Hippocampal formation (tissue), 2 donors: ENCODE data around the gene ZNF566.
A peak's percentile ranks its signal among the peaks of the same experiment; 100 is the strongest.
"Not testable (repeated sequence)": the region's sequence is repeated elsewhere in the genome, so short reads cannot be mapped to it uniquely, and the experiment has no call there.

ENCODE experiments used
- DNase-seq, 2 donors: peaks; one replicate each; lab custom pipeline; 2025; lab: John Stamatoyannopoulos, UW

Gene ZNF566

DNA sequence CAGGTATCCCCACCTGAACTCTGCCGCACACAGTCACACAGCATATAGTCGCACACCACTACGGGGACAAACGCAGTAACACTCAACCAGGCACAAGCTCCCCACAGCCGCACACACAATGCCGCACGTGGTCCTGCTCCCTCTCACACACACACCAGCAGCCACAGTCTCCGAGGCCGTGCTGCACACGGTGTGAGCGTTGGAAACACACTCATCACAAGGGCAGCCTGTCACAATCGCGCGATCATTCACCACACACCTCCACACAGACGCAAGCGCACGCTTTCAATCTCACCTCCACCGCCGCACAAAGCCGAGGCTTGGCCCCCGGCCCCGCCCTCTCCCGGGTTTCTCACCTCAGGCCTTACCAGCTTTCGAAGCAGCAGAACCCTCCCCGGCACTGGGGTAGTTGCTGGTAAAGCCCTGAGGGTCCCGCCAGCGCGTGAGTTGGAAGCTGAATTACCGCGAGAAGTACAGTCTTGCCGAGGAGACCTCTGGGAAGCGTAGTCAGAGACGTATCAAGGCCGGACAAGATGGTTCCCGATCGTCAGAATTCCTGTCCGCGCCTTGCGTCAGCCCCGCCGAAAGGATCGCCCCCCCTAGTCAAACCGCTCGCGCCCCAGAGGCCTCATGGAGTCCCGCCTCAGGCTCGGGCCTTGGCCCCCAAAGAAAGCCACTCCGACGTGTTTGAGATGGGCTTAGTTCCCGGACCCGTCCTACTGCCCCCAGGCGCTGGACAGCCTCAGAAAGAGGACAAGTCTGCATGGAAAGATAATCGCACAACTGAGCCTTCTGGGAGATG lies at the start of gene ZNF566:
Gene ZNF566 (minus strand): TSS at position 444 of the 802 bp plus-strand sequence. CDS start 13,004 bp downstream, outside the sequence.
- DNase-seq = peak; percentile 94 to 95

DNA sequence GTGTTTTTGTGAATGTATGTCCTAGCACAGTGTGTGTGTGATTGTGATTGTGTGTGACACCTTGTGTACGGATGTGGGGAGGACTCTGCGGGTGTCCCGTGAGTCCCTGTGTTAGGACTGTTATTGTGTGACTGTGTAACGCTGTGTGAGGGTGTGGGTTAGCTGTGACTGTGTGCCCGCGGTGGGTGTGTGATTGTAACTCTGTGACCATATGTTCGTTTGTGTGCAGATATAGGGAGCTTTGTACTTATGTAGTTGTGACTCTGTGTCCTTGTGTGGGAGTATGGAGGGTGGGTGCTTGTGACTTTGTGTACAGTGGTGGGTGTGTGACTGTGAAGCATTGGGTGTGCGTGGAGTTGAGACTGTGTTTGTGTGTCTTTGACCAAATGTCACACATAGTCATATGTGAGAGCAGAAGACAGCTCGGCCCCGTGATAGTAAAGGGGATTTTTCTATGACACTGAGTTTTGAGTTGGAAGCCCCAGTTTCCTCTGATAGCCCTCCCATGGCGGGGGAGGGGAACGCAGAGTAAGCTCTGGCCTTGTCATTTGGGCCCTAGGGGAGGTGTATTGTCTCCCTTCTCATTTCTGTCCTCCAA lies 39.7 kb upstream of the ZNF566 start:
- no peak for DNase-seq

DNA sequence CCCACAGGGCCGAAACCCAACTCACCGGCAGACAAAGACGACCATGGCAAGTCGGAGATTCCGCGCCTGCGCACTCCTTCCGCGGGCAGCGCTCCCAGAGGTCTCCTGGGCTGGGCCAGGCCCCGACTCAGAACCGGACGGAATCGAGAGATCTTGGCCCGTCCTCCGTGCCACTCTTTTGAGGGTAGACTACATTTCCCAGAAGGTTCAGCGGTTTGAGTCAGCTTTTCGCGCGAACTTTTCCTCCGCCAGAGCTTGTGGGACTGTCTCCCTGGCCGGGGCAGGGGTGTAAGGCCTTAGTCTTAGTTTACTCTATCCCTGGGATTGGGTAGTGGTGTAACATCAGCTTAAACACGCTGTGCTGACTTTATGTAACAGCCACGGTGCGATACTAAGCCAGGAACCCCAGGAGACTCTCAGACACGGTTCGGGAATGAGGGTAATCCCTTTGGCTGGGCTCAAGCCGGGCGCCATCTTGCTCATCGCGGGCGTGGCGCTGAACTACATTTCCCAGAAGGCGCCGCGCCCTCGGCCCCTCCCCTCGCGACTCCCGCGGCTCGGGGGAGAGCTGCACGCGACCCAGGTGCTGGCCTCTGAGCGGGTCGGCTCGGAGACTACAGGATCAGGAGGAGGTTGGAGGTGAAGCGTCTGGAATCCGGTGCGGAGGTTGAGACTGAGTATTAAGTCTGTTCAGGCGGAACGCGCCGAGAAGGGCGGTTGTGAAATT lies 39.0 kb upstream of the ZNF566 start, which contains the start of gene ZNF260:
Gene ZNF260 (minus strand): TSS at position 78 of the 727 bp plus-strand sequence. CDS start 13,033 bp downstream, outside the sequence.
- peak; percentile 96 to 98 for DNase-seq

DNA sequence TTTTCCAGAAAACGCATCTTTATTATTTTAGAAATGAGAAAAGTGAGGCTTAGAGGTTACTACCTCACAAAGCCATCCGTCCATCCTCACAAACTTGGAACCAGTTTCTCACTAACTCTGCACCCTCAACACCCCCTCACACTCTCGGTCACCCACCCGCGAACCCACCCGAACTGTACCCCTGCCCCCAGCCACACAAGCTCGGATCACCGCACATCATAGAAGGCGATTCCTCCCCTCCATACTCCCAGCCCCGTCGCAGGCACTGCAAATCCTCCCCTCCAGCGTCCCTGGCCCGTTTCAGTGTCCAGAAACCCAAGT lies 38.5 kb upstream of the ZNF566 start:
- DNase-seq = no peak

DNA sequence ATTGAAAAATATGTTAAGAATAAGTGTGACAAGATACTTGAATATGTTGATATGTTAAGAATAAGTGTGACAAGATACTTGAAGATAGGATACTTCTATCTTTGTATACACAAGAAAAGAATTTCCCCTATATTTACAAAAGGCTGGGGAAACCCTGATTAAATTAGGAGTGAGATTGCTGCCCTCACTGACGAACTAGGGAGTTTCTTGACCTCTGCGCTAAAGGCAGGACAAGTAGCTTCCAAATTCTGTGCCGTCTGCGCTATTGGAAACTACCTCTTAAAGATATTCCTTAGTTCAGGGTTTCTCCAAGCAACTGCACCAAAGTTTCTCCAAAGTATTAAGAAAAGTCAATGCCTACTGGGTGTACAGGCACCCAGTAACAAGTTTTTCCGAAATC lies 38.0 kb upstream of the ZNF566 start:
- no peak for DNase-seq

DNA sequence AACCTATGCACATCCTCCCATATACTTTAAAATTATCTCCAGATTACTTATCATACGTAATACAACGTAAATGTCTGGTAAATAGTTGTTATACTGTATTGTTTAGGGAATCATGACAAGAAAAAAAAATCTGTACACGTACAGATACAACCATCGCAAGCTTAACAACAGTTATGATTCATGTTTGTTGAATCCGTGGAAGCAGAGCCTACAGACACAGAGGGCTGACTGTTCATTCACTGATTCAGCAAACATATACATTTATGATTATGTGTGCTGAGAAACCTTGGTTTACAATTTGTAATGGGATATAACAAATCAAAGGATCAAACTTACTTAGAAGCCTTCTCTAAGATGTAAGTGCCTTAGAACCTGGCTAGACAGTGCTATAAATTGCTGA lies 37.2 kb upstream of the ZNF566 start:
- DNase-seq = no peak

DNA sequence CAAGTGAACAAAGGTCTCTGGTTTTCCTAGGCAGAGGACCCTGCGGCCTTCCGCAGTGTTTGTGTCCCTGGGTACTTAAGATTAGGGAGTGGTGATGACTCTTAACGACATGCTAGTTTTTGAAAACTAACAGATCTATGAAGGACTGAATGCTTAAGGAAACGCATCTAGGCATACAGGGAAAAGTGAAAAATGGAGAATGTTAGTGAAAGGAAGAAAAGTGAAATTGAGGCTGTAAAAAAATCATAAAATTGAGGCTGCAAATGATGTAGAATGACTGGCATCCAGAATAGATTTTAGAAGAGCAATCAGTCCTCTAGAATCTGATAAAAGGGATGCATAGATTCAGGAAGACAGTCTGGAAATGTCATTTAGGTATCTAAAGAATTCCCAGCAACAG lies 35.3 kb upstream of the ZNF566 start:
- DNase-seq = no peak

DNA sequence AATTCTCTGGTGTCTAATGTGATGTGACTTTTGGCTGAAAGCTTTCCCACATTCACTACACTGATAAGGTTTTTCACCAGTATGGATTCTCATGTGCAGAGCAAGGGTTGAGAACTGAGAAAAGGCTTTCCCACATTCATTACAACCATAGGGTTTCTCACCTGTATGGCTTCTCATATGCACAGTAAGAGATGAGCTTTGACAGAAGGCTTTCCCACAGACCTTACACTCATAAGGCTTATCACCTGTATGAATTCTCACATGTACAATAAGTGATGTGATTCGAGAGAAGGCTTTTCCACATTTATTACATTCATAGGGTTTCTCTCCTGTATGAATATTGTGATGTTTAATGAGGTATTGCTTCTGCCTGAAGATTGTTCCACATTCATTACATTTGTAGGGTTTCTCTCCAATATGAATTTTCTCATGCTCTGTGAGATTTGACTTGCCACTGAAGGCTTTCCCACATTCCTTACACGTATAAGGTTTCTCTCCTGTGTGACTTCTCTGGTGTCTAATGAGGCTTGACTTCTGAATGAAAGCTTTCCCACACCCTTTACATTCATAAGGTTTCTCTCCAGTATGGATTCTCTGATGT lies 24.8 kb upstream of the ZNF566 start:
- DNase-seq = no peak

DNA sequence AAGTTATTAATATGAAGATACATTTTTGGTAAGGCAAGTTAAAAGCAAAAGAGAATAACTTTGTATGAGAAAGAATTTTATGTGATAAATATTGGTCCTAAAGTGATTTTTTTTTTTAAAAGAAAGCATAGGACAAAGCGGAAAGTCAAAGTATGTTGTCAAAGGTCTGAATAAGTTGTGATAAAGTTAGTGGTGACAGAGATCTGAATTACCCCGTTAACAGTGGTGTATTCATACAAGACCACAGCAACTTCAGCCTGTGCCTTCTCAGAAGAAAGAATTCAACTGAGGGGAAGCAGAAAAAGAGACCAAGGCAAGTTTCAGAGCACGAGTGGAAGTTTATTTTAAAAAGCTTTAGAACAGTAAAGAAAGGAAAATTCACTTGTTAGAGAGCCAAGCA lies 19.0 kb upstream of the ZNF566 start:
- DNase-seq = no peak

DNA sequence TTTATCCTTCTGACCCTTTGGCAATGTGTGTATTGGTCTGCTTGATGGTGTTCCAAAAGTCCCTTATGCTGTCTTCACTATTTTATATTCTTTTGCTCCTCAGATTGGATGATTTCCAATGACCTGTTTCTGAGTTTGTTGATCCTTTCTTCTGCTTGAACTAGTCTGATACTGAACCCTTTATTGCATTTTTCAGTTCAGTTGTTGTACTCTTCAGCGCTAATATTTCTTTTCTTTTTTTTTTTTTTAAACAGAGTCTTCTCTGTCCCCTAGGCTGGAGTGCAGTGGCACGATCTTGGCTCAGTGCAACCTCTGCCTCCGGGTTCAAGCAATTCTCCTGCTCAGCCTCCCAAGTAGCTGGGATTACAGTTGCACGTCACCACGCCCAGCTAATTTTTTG lies 12.6 kb upstream of the ZNF566 start:
- DNase-seq = no peak

DNA sequence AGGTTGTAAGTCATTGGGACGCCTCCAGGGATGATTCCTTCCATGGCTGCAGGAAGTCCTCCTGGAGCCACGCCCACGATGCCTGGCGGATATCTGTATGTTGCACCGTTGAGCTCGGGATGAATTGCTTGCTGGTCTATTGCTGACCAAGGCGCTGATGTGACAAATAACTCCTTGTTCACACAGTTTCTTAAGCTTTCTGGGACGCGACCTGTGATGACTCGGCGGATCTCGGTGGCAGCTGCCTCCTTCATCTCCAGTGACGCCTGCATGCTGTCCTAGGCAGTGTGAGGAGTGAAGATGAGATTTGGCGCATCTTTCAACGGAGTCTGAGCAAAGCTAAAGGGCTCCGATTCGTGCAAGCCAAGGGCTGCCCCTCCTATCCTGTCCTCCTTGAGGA lies 7.6 kb upstream of the ZNF566 start:
- no peak for DNase-seq

DNA sequence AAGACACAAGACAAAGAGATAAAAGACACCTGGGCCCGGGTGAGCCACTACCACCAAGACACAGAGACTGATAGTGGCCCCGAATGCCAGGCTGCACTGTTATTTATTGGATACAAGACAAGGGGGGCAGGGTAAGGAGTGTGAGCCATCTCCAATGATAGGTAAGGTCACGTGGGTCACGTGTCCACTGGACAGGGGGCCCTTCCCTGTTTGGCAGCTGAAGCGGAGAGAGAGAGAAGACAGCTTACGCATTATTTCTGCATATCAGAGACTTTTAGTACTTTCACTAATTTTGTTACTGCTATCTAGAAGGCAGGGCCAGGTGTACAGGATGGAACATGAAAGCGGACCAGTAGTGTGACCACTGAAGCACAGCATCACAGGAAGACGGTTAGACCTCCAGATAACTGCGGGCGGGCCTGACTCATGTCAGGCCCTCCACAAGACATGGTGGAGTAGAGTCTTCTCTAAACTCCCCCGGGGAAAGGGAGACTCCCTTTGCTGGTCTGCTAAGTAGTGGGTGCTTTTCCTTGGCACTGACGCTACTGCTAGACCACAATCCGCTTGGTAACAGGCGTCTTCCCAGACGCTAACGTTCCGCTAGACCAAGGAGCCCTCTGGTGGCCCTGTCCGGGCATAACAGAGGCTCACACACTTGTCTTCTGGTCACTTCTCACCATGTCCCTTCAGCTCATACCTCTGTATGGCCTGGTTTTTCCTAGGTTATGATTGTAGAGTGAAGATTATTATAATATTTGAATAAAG lies 3.5 kb upstream of the ZNF566 start:
- peak; percentile 0 to 62 for DNase-seq

DNA sequence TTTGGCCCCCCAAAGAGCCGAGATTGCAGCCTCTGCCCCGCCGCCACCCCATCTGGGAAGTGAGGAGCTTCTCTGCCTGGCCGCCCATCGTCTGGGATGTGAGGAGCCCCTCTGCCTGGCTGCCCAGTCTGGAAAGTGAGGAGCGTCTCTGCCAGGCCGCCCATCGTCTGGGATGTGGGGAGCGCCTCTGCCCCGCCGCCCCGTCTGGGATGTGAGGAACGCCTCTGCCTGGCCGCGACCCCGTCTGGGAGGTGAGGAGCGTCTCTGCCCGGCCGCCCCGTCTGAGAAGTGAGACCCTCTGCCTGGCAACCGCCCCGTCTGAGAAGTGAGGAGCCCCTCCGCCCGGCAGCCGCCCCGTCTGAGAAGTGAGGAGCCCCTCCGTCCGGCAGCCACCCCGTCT lies 1.5 kb upstream of the ZNF566 start:
- not testable (repeated sequence) for DNase-seq

DNA sequence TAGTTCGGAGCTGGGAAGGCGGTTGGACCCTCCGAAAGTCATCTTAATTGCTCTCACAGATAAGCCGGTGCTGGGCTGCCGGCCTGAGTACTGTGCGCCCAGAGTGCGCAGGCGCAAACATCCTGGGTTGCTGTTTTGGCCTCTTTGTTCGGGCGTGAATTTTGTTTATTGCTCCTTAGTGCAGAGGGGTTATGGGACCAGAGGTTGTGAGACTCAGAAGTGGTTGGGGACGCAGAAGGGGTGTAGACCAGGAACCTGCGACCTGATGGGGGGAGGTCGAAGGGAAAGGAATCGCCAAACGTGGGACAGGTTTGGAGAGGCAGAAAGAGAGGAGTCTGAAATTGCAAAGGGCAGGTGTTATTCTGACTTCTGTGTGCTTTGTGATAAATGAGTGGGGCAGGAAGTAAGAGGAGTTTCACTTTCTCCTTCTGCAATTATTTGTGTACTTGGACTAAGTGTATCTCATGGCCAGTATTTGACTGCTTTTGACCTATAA lies 607 bp upstream of the ZNF566 start:
- DNase-seq = no peak

DNA sequence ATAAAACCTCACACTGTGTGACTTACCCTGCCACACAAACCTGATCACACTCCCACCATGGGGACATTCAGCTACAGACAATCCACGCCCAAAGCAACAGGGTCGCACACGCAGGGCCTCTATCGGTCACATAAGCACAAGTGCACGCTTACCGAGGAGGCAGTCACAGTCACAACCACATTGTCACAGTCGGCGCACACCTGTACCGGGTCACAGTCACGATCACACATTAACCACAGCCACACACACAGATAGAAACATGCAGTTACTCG lies 579 bp downstream of the ZNF566 start:
- peak in 1 of 2 donors; percentile 15 for DNase-seq

DNA sequence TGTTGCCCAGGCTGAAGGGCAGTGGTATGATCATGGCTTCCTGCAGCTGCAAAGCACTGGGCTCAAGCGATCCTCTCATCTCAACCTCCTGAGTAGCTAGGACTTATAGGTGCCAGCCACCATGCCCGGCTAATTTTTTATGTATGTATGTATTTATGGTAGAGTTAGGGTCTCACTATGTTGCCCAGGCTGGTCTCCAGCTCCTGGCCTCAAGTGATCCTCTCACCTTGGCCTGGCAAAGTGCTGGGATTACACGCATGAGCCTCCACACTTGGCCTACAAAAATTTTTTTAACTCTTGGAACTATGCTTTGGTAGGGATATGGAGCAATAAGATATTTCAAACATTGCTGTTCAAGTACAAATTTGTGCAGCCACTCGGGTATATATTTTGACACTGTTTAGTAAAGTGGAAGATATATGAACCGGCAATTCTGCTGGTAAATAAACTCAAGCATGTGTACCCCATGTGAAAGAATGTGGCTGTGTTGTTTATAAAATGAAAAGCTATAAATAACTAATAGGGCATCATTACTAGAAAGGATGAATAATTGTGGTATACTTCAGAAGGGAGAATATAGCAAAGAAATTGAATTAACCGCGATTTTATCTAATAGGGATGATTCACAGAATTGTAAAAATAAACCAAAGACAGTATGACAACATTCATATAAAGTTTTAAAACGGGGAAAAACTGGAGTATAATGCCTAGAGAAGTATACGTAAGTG lies 1.1 kb downstream of the ZNF566 start:
- DNase-seq = no peak

DNA sequence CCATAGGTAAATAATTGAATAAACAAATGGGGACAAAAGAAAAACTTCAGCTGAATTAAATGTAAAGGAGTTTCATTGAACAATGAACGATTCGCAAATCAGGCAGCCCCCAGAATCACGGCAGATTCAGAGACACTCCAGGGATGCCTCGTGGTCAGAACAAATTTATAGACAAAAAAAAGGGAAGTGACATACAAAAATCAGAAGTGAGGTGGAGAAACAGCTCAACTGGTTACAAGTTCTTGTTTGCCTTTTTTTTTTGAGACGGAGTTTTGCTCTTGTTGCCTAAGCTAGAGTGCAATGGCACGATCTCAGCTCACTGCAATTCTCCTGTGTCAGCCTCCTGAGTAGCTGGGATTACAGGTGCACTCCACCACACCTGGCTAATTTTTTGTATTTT lies 5.7 kb downstream of the ZNF566 start:
- no peak for DNase-seq

DNA sequence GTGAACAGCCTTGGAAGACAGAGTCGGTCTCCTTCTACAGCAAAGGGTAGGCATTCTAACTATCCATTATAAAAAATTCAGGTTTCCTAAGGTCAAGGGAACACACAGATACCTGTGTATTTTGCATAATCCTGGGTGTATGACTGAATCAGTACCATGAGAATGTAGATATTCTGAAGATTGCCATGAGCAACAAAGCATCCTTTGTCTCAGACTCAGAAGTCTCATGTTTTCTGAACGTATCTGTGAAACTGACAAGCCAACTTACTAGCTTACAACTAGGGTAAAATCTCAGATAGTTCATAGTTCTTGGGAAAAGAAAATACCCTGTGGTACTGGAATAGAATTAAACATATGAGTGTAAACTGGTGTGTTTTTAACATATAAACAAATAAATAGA lies 6.5 kb downstream of the ZNF566 start:
- no peak for DNase-seq

DNA sequence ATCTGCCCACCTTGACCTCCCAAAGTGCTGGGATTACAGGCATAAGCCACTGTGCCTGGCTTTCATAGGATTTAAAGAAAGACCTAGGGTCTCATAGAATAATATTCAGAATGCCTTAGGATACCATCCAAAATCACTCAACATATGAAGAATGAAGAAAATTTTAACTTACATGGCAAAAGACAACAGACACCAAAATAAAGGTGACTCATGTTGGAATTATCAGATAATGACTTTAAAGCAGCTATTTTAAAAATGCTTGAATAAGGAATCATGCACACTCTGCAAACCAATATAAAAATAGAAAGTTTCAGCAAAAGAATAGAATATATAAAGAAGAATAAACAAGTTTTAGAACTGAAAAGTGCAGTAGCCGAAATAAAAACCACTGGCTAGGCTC lies 29.3 kb downstream of the ZNF566 start:
- DNase-seq = no peak

DNA sequence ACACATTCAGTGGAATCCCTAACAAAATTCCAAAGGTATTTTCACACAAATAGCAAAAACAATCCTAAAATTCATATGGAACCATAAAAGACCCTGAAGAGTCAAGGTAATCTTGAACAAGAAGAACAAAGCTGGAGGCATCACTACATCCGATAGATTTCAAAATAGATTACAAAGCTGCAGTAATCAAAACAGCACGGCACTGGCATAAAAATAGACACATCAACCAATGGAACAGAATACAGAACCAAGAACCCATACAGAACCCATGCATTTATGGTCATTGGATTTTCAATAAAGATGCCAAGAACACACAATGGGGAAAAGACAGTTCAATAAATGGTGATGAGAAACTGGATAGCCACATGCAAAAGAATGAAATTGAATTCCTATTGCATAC lies 32.5 kb downstream of the ZNF566 start:
- no peak for DNase-seq

DNA sequence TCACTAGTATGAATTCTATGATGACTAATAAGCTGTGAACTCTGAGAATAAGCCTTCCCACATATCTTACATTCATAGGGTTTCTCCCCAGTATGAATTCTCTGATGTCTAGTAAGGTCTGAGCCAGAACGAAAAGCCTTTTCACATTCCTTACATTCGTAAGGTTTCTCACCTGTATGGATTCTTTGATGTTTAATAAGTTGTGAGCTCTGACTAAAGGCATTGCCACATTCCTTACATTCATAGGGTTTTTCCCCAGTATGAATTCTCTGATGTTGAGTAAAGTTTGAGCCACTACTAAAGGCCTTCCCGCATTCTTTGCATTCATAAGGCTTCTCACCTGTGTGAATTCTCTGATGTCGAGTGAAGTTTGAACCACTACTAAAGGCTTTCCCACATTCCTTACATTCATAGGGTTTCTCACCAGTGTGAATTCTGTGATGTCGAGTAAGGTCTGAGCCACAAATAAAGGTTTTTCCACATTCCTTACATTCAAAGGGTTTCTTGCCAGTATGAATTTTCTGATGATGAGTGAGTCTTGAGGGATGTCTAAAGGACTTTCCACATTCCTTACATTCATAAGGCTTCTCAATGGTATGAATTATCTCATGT lies 40.2 kb downstream of the ZNF566 start:
- no peak for DNase-seq
